D721Med (cell line): ENCODE data around the gene LAMA4.

Experiments
- DNase-seq: peaks from one replicate; pipeline ENCODE4 v3.0.0; 2011; ENCODE audit warnings: low spot score; ENCODE audit not compliant: insufficient read length
- FAIRE-seq: peaks from 2 replicates; lab custom pipeline; 2011; peaks lifted over from hg19 to GRCh38; lab: Jason Lieb, UNC
- TF ChIP-seq, protein P1 (sequence below): IDR thresholded peaks from 2 replicates; pipeline ENCODE4 v1.5.1; 2012; ENCODE audit warnings: mild to moderate bottlenecking, control low read depth; ENCODE audit not compliant: insufficient read depth; ENCODE audit errors: missing control alignments

LAMA4 gene

DNA sequence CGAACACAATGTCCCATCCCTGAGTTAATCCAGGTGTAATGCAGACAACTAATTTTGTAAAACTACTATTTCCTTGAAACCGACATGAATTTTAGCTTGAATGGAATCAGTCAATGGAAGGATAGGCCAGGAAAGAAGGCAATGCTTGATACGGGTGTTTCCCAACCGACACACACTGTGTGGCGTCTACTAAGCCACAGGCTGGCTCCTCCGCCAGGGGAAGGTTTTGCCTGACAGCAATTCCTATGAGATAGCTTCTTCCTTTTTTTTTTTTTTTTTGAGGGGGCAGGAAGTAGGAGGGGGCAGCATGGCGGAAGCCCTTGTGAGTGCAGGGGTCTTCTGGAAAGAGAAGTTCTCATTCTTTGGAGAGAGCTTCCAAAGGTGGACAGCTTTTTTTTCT lies 12.0 kb upstream of the LAMA4 start:
- TF ChIP-seq, protein P1, sequence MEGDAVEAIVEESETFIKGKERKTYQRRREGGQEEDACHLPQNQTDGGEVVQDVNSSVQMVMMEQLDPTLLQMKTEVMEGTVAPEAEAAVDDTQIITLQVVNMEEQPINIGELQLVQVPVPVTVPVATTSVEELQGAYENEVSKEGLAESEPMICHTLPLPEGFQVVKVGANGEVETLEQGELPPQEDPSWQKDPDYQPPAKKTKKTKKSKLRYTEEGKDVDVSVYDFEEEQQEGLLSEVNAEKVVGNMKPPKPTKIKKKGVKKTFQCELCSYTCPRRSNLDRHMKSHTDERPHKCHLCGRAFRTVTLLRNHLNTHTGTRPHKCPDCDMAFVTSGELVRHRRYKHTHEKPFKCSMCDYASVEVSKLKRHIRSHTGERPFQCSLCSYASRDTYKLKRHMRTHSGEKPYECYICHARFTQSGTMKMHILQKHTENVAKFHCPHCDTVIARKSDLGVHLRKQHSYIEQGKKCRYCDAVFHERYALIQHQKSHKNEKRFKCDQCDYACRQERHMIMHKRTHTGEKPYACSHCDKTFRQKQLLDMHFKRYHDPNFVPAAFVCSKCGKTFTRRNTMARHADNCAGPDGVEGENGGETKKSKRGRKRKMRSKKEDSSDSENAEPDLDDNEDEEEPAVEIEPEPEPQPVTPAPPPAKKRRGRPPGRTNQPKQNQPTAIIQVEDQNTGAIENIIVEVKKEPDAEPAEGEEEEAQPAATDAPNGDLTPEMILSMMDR = no peak
- DNase-seq (no peak), FAIRE-seq (no peak)

DNA sequence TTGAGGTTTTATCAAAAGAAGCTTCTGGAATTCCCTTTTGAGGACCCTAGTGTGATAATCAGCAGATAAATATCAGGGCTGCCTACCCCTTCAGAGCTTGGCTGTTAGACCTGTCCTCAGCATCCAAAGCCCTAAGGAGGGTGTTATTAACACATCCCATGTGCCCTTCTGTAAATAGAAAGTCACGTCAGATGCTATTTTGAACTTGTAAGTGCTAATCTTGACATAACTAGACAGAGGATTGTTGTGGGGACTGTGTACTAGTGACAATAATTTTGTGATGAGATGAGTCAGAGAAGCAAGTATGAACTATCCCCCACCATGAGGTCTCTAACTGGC lies 4.9 kb upstream of the LAMA4 start:
- FAIRE-seq (no peak), DNase-seq (no peak)
- TF ChIP-seq, protein P1 = no peak

DNA sequence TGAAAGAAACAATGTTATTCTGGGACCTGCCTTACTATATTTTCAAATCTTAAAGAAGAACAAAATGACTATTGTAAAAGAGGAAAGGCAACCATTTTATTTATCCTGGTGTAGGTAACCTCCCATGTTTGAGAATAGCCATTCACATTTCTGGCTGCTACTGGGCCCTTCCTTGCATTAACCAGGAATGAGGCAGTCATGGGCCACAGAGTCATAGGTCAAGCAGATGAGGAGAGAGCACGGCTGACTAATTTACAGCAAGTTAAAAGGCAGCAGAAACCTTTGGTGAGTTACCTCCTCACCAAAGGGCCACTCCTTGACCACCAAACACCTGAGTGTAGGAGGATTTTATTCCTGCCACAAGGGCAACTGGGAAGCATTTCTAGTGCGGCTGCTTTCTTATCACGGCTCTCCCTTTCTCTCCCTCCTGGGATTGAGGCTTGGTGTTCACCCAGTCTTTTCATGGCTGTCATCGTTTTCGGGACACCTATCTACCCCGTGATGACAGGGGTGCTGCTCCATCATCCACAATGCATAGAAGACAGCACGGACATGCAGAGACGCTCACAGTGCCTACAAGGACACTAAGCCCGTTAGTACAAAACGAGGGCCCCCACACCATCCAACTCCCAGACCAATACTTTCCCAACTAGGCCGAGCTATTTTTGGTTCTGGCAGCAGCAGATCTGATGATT lies 4.4 kb upstream of the LAMA4 start:
- no peak for DNase-seq
- FAIRE-seq = no peak
- TF ChIP-seq, protein P1 = no peak

DNA sequence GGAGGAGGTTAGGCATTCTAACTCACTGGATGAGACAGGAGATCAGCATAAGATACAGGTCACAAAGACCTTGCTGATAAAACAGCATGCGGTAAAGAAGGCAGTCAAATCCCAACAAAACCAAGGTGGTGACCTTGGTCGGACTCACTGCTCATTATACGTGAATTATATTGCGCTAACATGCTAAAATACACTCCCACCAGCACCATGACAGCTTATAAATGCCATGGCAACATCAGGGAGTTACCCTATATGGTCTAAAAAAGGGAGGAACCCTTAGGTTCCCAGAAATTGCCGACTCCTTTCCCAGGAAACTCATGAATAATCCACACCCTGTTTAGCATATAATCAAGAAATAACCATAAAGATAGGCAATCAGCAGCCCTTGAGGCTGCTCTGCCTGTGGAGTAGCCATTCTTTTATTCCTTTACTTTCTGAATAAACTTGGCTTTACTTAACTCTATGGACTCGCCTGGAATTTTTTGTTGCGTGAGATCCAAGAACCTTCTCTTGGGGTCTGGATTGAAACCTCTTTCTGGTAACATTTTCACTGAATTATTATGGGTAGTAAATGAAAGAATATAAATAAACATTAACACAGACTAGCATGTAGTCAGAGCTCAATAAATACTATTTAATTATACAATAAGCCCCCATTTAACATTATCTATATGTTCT lies 3.0 kb upstream of the LAMA4 start:
- no peak for FAIRE-seq
- TF ChIP-seq, protein P1 = no peak
- no peak for DNase-seq

DNA sequence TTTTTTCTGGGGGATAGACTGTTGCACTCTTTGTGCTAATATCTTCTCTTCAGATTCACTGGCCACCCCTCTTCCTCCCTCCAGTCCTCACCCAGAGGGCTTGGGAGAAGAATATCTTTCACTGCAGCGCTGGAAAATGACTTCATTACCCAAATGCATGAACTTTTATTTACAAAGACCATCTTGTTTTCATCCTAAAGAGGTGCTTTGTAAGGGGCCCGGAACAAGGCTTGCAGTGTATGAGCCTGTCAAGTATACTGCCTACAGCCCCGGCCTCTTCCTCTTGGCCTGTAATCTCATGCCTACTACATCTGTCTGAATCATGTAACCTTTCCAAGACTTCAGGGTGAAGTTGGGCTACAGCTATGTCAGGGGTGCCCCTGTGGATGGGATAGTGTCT lies 554 bp upstream of the LAMA4 start:
- FAIRE-seq (no peak), DNase-seq (no peak)
- TF ChIP-seq, protein P1 = no peak

DNA sequence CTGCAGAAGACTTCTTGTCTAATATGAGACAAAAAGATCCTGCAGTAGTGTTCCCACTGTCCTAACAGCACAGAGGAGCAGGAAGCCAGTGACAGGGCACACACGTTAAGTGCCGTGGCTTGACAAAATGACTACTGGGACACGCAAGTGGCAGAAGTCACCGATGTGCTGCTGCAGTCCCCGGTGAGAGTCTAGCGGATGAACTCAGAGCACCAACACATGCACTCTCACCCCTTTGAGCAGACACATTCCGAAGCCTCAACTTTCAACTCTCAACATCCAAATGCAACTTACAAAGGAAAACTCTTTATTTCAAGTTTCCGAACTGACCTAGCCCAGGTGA lies 898 bp downstream of the LAMA4 start:
- no peak for FAIRE-seq
- DNase-seq = no peak
- TF ChIP-seq, protein P1 = no peak
